GM21576 (cell line): Measurements from ENCODE around the gene CALML3.

Source experiments
- ATAC-seq: cut with Tn5 transposase; IDR thresholded peaks from one replicate; pipeline ENCODE4 v1.9.1; 2021; ENCODE audit warnings: mild to moderate bottlenecking, moderate library complexity; ENCODE audit not compliant: unreplicated experiment

The CALML3 gene

DNA sequence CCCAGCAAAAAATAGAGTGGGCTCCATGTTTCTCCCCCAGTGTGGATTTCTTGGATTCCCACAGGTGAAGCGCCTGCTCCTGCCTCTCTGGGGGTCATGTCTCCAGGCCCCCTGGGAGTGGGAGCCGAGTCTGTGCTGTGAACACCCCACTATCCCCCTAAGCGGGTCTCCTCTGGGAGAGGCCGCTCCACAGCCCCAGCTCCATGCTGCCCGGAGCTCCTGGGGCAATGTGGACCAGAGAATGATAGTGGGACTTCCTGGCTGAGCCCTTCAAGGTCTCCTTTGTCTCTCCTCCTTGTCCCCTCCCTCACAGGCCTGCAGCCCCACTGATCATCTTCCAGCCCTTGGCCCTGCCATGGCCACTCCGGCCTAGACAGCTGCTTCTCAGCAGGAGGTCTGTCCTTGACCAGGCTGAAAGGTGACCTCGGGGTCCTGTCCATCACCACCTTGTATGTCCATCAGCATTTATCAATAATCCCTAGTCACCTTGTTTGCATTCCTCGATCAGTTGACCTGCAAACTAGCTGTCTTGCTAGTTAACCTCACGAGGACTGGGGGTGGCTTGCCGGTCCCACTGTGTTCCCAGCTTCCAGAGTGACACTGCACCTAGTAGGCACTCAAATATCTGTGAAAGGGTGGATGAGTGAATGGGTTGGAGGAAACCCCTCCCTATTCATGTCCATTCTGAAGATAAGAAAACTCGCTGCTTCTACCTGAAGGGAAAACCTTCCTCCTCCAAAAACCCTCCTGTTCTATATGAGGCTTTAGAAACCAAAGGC lies 776 bp upstream of the CALML3 start:
- no peak for ATAC-seq

GRCh38 chr10:5525561-5526341 lies 990 bp downstream of the CALML3 start:
- ATAC-seq = no peak

GRCh38 chr10:5526691-5527331 lies 2.0 kb downstream of the CALML3 start:
- ATAC-seq = no peak

DNA sequence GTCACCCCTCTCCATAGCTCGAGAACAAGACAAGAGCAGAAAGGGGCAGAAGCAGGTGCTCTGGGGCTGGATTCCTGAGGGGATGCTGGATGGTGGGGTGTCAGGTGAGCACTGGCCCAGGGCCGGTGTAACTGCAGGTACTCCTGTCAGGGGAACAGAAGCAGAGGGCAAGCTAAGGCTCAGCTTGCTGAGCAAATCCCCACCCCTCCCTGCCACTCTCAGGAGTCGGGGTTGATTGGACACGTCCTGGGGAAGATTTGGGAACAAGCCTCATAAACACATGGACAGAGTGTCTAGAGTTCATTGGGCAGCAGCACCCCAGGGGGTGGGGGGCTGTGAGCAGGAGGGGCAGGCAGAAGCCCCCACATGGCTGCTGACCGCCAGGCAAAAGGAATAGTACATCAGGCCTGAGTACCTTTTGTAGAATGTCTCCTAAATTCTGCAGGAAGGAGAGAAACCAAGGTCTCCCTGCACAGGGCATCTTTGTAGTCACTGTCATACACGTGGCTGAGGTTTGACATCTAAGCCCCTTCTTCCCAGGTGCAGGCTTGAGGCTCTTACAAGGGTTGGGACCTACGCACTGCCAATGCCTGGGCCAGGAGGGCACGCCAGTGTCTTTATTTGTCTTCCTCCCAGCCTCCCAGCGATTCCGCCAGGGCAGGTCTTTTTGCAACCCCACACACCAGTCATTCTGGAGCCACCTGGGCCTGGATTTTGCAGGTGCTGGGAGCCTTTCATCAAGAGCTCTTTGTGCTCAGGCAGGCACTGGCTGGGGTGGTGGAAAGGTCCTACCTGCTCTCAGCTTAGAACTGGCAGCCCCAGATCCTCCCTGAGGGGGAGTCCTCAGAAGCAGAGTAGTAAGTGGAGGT lies 2.8 kb downstream of the CALML3 start:
- no peak for ATAC-seq

- no peak for ATAC-seq
Measured at GRCh38 chr10:5528989-5529701, 4.4 kb downstream of the CALML3 start.

- no peak for ATAC-seq
Measured at GRCh38 chr10:5529702-5530411, 5.1 kb downstream of the CALML3 start.

DNA sequence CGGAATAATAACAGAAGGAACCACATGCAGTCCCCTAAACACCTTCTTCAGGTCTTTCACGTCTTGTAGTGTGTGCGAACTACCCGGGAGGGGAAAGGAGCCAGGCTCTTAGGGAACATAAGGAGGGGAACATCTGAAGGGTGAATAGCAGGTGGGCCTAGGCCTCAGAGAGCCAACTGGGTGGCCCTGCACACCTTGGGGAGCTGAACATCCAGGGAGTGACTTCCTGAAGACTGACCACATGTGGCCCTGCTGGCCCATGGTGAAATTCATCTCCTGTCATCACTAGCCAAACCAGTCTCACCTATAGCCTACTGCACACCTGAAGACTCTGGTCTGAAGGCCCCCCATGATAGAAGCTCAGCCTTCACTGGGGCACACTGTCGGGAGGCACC lies 5.6 kb downstream of the CALML3 start:
- no peak for ATAC-seq

DNA sequence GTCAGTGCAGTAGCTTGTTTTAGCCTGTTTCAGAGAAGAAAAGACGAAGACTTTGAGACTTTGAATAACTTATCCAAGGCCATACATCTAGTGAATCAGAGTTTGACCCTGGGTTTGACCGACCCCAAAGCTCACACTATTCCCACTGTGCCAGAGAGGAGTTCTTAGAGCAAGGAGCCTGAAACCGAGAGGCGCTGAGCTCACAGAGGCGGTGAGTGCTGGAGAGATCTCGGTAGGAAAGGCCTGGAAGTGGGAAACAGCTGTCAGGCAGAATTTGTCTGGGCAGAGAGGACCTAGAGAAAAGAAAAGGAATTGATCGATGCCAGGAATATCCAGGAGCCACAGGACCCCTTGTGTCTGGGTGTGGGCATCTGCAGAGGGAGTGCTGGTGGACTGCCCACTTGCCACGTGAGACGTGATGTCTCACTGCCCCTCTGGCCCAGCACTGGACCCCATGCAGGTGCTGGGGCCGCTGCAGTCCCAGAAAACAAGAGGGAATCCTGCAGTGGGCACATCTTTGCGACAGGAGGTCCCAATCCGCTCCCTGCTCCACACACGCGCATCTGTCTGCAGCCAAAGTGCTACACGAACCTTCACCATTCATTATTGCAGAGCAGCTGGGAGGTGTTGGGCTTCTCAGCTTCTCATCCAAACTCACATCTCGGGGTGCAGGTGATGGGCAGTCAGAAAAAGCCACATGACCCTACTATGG lies 6.2 kb downstream of the CALML3 start:
- ATAC-seq = no peak

GRCh38 chr10:5531558-5532306 lies 7.0 kb downstream of the CALML3 start:
- ATAC-seq = no peak

DNA sequence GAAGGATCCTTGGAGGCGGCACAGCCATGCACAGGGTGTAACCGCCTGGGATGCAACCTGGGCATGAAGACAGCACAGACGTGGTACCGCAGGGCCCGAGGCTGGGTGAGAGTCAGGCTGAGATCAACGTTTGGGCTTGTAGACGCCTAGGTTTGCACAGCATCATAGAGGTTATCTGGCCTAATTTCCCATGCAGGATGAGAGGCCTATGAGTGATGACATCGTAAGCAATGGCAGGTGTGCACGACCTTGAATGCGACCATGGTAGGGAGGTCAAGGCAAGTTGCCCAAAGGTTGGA lies 7.5 kb downstream of the CALML3 start:
- no peak for ATAC-seq

GRCh38 chr10:5532618-5533097 lies 7.9 kb downstream of the CALML3 start:
- no peak for ATAC-seq

DNA sequence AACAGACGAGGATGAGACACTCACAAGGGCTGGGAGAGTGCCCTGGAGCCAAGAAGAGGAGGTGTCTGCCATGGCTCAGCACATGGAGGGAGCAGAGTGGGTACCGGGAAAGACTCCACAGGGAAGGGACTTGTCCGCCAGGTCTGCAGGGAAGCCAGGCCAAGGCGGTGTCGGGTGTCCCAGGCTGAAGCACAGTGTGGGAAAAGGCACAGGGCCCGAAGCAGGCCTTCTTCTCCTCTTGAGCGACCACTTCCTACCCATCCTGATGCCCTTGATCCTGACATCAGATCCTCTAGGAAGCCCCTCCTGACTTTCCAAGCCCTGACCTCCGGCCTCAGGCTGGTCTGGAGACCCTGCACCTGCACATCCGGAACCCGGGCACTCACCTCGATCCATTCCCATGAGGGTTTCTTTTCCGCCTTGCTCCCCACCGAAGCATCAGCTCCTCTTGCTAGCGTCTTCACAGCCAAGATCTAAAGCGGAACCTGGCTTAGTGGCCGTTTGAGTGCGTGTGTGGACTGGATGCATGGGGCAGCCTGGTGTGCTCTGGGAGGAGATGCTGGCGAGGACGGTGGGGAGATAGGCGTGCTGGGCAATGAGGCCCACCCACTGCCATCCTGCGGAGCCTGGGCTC lies 8.5 kb downstream of the CALML3 start:
- no peak for ATAC-seq

DNA sequence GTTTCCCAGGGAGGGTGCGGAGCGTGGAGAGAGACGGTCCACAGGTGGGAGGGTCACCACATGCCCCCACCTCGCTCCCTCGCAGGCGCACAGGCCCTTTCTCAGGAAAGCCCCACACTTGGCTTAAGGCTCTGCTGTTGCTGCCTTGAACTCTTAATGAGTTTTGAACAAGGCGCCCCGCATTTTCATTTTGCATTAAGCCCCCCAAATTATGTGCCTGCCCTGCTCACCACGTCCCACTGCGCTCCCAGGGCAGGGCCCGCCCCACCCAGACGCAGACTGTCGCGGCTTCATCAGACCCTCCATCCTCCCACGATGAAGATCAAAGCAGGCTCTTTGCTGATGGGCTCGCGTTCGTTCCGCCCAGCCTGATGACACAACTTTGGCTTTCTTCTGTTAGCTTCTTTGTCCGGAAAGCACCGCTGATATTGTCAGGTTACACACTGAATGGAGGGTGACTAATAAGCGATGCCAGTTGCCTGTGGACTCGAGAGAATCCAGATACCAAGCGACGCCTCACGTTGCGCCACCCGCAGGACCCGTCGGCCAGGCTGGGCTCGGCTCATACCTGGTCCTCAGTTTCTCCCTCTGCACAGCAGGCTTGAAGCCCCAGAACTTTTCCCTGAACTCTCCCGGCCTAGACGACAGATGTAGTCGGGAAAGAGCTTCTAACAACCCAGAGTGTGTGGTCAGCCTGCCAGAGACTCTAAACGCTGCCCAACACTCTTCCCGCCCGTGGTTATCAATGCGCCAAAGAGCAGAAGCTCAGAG lies 9.5 kb downstream of the CALML3 start:
- ATAC-seq = no peak

DNA sequence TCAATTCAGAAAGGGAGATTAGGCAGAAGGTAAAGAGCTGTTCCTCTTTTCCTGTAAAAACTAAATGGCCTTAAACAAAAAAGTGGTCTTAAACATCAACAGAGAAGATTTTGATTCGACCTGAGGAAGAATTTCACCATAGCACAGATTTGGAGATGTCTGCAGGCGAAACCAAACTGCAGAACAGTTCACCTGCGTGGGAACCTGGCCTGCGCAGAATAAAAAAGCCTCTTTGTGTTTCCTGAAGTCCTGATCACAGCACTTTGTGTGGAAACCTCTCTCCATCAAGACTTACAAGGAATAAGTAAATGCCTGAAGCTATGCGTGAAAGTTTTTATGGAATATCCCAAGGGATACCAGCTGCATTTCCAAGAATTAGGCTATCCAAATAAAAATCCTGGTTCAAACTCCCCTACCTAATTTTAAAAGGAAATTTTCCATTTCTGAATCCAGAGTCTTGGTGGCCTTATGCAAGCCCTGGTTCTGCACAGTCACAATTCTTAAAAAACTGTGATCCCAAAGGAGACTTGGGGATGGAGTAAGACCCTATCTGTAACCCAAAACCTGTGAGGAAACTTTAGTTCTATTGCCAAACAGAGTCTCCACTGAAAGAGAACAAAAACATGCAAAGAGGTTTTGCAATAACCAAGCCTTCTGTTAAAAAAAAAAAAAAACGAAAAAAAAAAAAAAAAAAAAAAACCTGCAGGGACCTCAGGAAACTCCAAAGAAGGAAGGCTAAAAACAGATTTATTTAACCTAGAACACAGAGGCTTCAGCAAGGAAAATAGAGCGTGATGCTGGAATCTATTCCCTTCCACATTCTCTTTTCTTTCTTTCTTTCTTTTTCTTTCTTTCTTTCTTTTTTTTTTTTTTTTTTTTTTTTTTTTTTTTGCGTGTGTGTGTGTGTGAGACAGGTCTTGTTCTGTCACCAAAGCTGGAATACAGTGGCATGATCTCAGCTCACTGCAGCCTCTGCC lies 10.4 kb downstream of the CALML3 start:
- ATAC-seq = no peak

DNA sequence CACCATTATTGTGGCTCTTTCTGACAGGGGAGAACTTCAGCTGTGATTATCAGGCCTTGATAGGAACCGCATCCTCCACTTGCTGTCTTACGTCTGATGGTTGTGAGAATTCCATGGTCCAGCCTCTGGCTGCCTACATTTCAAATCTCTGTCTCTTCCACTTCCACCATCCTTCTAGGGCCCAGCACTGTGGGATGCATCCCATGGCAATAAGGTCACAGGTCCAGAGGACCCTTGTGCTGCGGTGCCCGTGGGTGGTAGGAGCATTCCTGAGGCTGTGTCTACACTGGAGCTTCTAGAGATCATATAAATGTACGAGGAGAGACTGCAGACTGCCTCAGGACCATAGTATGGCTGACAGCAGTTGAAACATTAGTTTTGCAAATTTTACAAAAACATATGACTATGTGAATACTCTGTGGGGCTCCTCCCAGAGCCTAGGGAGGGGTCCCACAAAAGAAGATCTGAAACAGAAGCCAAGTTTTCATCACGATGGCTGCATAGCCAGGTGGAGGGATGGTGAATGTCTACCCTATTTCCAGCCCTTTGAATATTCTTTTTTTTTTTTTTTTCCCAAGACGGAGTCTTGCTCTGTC lies 11.8 kb downstream of the CALML3 start:
- ATAC-seq = no peak

- ATAC-seq = no peak
Measured at GRCh38 chr10:5537684-5538083, 12.9 kb downstream of the CALML3 start.
